Stimulated activated CD4-positive, alpha-beta T cell treated with anti-CD3 and anti-CD28 coated beads, TNF-alpha, amount 100 ng/mL, for 4 hours (primary cell): Measurements from ENCODE around the gene RSF1.
A peak's percentile ranks its signal among the peaks of the same experiment; 100 is the strongest.
"Not testable (repeated sequence)": the region's sequence is repeated elsewhere in the genome, so short reads cannot be mapped to it uniquely, and the experiment has no call there.

Source experiments
- DNase-seq, 3 experiments: peaks; one replicate each; pipeline ENCODE4 v3.0.0-alpha.2; 2020; ENCODE audit warnings: low read depth in 3 of 3

The RSF1 gene, protein sequence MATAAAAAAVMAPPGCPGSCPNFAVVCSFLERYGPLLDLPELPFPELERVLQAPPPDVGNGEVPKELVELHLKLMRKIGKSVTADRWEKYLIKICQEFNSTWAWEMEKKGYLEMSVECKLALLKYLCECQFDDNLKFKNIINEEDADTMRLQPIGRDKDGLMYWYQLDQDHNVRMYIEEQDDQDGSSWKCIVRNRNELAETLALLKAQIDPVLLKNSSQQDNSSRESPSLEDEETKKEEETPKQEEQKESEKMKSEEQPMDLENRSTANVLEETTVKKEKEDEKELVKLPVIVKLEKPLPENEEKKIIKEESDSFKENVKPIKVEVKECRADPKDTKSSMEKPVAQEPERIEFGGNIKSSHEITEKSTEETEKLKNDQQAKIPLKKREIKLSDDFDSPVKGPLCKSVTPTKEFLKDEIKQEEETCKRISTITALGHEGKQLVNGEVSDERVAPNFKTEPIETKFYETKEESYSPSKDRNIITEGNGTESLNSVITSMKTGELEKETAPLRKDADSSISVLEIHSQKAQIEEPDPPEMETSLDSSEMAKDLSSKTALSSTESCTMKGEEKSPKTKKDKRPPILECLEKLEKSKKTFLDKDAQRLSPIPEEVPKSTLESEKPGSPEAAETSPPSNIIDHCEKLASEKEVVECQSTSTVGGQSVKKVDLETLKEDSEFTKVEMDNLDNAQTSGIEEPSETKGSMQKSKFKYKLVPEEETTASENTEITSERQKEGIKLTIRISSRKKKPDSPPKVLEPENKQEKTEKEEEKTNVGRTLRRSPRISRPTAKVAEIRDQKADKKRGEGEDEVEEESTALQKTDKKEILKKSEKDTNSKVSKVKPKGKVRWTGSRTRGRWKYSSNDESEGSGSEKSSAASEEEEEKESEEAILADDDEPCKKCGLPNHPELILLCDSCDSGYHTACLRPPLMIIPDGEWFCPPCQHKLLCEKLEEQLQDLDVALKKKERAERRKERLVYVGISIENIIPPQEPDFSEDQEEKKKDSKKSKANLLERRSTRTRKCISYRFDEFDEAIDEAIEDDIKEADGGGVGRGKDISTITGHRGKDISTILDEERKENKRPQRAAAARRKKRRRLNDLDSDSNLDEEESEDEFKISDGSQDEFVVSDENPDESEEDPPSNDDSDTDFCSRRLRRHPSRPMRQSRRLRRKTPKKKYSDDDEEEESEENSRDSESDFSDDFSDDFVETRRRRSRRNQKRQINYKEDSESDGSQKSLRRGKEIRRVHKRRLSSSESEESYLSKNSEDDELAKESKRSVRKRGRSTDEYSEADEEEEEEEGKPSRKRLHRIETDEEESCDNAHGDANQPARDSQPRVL (N-terminal part only)

DNA sequence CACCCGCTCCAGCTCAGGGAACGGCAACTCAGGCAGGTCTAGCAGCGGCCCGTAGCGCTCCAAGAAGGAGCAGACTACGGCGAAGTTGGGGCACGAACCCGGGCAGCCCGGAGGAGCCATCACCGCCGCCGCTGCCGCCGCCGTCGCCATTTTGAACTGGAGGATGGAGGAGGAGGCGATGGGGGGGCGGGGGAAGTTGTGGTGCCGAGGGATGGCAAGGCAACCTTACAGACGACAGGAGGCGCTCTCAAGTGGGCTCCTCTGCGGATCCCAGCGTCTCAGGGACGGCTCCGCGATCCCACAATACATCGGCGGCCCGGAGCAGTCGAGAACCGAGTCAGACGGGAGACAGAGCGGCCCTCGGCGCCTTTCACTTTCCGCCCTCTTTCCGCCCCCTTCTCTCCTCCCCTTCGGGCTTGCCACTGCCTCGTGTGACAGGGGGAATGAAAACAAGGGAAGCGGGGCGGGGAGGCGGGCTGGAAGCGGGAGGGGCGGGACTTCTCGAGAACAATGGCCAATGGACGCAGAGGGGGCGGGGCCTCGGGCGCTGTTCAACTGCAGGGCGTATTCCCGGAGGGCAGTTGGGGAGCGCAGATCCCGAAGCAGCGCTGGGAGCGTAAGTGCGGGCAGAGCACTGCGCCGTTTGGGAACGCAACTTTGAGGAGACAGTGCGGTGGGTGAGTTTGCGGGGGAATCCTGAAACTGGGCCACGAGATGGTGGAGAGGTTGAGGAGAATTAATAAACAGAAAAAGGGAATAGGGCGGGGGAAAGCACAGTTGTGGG is at the start of gene RSF1, which contains the start of gene AAMDC:
TSS of gene RSF1 (minus strand) at position 158 of the 784 bp plus-strand sequence. CDS start at position 150, 8 bp downstream.
TSS of gene AAMDC (plus strand) at position 580 of the 784 bp plus-strand sequence. CDS start 21,353 bp downstream, outside the sequence.
- DNase-seq, result peak; percentile 93 to 97 (median 94)

DNA sequence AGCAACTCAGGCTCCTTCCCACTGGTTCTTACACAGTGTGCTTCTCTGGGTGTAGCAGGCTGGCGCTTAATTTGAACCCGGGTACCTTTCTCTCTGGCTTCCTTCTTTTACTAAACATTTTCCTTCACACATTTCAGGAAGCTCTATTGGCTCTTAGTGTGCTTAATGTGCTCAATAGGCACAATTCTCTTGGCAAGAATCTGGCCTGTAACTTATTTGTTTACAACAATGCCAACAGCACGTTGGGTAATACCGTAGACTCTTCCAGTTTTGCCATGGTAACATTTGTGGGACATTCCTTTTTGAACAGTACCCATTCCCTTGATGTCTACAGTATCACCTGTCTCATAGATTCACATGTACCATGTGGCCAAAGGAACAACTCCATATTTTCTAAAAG is 48.2 kb upstream of the RSF1 start:
- no peak for DNase-seq

DNA sequence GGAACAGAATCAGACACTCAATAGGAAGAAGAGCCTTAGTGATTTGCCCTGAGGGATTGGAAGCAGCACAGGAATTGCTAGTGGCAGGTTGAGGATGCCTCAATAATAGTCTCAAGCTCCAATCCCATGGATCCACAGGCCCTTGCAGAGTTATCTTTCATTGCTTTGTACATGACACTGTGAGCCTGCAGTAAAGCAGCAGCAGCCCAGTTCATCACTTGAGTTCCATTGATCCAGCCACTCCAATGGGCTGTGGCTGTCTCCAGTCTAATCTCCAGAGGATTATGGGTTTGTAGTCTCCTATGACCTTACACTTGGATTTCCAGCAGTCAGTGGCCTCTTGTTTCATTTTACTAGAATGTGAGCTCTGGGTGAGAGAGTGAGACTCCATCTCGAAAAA is 45.8 kb upstream of the RSF1 start:
- DNase-seq, result no peak

DNA sequence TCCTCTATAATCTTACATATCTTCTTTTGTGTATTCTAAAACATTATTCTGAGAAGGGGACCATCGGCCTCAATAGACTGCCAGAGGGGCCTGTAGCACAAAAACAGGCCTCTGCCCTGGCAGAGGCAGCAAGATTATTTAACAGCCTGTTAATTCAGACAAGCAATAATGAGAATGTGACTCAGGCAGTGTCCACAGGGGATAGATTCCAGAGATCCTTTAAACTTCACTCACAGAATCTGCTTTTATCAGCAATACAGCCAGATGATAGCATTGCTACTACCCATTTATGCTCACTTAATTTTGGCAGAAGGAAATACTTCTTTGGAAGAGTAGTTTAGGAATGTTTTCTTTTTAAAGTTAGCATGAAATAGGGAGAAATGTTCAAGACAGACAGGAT is 45.3 kb upstream of the RSF1 start:
- DNase-seq, result no peak

DNA sequence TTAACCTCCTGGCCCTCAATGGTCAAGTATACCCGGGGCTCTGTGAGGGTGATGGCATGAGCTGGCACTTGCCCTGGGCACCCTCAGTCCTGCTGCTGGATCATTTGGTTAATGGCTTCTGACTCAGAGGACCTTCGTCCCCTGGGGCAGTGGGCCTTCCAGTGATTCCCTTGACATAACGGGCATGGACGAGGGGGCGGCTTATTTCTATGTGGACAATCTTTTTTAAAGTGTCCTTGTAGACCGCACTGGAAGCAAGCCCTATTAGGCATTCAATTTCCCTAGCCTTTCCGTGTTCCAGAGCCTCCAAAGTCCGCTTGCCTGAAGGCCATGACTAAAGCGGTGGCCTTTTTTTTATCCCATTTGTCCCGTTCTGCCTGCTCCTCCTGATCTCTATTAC is 40.9 kb upstream of the RSF1 start:
- not testable (repeated sequence) for DNase-seq

DNA sequence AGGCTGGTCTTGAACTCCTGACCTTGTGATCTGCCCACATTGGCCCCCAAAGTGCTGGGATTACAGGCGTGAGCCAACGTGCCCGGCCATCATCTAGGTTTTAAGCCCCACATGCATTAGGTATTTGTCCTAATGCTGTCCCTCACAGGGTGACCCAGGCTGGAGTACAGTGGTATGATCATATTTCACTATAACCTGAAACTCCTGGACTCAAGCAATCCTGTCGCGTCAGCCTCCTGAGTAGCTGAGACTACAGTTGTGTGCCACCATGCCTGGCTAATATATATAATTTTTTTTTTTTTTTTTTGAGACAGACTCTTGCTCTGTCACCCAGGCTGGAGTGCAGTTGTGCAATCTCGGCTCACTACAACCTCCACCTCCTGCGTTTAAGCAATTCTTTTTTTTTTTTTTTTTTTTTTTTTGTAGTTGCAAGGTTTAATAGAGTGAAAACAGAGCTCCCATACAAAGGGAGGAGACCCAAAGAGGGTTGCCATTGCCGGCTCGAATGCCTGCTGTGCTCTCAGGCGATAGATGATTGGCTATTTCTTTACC is 37.5 kb upstream of the RSF1 start:
- DNase-seq, result not testable (repeated sequence)

DNA sequence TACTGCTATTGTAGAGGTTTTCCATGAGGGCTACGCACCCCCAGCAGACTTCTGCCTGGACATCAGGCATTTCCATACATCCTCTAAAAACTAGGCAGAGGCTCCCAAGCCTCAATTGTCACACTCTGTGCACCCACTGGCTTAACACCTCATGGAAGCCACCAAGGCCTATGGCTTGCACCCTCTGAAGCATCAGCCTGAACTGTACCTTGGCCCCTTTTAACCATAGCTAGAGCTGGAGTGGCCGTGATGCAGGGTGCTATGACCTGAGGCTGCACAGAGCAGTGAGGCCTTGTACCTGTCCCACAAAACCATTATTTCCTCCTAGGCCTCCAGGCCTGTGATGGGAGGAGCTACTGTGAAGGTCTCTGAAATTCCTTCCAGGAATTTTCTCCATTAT is 34.3 kb upstream of the RSF1 start:
- no peak for DNase-seq

DNA sequence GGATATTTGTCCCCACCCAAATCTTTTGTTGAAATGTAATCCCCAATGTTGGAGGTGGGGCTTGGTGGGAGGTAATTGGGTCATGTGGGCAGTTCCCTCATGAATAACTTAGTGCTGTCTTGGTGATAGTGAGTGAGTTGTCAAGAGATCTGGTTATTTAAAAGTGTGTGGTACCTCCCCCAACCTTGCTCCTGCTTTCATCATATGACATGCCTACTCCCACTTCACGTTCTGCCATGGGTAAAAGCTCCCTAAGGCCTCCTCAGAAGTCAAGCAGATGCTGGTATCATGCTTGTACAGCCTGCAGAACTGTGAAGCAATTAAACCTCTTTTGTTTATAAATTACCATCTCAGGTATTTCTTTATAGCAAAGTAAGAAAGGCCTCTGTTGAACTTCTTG is 31.0 kb upstream of the RSF1 start:
- no peak for DNase-seq

DNA sequence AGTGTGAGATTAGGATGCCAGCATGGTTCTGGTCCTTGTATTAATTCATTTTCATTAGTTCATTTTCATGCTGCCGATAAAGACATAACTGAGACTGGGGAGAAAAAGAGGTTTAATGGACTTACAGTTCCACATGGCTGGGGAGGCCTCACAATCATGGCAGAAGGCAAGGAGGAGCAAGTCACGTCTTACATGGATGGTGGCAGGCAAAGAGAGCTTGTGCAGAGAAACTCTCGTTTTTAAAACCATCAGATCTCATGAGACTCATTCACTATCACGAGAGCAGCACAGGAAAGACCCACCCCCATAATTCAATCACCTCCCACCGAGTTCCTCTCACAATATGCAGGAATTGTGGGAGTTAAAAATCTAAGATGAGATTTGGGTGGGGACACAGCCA is 23.2 kb upstream of the RSF1 start:
- DNase-seq, result not testable (repeated sequence)

DNA sequence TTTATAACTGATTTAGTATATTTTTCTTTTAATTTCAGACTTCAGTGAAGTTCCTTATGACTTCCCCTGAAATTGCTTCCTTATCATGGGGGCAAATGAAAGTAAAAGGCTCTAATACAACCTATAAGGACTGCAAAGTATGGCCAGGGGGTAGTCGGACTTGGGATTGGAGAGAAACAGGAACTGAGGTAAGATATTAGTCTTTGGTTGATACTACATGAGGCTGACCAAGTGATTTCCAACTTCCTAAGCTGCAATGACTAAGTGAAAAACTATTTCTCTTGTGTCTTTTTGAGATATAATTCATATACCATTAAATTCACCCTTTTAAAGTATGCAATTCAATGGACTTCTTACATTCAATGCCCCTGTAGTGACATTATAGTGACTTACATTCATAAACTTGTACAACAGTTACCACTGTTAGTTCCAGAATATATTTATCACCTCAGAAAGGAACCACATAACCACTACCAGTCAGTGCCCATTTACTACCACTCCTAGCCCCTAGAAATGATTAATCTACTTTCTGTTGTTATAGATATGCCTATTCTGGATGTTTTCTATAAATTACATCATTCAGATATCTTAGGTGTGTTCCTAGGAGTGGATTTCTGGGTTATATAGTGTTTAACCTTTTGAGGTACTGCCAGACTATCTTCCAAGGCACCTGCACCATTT is 22.1 kb upstream of the RSF1 start:
- DNase-seq, result no peak

DNA sequence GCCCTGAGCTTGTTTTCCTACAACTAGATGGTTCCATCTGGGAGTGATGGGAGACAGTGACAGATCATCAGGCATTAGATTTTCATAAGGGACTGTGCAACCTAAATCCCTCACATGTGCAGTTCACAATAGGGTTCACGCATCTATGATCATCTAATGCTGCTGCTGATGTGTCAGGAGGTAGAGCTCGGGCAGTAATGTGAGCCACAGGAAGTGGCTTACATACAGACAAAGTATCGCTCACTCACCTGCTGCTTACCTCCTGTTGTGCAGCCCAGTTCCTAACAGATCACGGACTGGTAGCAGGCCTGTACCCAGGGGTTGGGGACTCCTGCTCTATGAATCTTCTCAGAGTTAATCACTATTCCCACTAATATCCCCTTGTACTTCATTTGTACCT is 12.8 kb upstream of the RSF1 start:
- DNase-seq, result no peak

DNA sequence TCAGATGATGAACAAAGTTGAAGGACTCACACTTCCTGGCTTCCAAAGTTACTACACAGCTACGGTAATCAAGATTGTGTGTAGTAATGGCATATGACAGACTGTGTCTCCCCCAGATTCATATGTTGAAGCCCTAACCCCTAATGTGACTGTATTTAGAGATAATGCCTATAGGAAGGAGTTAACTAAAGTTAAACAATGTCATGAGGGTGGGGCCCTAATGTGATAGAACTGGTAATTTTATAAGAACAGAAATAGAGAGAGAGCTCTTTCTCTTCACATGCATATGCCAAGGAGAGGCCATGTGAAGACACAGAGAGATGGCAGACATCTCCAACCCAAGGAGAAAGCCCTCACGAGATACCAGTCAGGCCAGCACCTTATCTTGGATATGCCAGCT is 8.4 kb upstream of the RSF1 start:
- DNase-seq, result no peak

DNA sequence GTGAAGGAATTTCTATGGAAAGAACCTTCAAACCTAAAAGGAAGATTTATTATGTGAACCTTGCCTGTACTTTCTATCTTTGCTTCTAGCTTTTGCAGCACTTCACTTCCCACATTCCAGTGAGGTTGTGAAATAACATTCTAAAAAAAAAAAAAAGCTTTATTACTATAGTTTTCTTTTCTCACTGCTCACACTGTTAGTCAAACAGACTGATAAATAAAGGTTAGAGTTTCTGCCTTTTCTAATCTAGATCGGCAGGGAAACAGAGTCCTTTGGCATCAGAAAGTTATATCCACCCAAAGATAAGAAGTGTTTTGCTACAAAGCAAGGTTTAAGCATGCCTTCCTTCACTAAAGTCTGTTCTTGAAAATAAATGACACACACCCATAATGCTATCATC is 3.3 kb upstream of the RSF1 start:
- no peak for DNase-seq

DNA sequence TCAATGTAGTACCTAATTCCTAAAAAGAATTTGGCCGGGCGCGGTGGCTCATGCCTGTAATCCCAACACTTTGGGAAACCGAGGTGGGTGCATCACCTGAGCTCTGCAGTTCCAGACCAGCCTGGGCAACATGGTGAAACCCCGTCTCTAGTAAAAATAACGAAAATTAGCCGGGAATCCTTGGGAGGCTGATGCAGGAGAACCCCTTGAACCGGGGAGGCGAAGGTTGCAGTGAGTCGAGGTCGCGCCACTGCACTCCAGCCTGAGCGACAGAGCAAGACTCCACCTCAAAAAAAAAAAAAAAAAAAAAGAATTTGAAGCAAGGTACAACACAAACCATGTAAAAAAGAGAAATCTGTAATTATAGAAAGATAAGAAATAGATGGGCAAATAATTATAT is 1.6 kb upstream of the RSF1 start:
- not testable (repeated sequence) for DNase-seq

DNA sequence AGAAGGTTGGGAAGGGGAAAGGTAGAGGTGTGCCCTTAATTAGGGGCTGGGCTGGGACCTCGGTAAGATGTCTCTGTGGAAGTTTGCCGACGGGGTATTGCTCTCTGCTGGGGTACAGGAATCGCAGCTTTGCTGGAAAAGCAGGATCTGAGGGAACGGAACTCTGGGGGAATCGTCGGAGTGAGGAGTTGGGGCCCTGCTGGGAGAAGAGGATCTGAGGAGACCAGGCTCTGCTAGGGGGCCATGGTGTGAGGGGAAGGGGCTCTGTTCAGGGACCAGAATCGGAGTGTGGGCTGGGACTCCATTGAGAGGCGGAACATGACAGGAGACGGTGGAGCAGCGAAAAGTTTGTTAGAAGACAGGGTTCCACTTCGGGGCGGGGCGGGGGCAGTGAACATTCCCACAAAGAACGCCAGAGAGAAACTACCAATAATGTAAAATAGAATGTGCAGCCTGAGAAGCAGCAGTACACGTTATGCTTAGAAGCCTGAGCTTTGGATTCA is 878 bp upstream of the RSF1 start:
- no peak for DNase-seq

DNA sequence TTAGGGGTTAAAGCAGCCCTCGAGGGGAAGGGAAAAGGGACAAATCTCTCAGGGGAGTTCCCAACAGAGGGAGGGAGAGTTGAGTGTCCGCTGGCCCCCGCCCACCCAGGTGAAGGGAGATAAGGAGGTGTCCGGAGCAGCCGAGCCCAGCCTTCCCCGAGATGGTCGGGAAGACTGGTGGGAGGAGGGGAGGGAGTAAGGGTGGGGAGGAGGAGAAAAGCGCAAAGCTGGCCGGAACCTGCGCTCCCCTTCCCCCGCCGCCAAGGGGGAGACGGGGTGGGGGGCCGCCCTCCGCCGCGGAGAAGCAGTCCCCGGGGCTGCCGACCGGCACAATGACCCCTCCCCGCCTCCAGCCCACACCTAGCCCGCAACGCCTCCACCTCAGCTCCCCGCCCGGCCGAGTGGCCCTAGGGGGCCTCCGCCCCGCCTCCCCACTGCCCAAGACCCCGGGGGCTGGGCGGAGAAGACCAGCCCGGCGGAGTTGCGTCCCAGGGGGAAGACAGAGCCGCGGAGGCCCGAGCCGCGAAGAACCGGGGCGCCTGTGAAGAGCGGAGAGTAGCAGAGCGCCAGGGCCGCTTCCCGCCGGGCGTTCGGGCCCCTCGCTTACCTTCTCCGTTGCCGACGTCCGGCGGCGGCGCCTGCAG is 479 bp downstream of the RSF1 start:
- peak; percentile 7 to 26 (median 10) for DNase-seq

DNA sequence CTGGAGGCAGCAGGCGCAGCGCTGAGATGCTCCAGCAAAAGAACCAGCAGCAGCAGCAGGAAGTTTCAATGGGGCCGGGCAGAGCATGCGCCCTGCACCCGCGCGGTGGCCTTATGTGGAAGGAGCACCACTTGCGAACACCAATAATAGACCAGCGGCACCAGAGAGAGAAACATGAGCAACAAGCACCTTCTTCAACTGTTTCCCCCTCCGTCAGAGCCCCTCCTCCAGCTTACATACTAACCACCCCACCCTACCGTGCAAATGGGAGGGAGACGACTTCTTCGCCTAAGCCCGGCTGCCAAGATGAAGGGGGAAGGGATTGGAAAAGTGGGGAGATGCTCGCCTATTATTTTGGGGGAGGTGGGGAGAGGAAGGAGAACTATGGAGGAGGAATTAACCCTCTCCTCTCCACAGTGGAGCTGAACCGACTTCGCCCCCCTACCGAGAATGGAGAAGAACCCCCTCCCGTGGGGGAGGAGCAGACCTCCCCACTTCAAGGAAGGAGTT is 1.1 kb downstream of the RSF1 start:
- peak; percentile 55 to 71 (median 70) for DNase-seq

DNA sequence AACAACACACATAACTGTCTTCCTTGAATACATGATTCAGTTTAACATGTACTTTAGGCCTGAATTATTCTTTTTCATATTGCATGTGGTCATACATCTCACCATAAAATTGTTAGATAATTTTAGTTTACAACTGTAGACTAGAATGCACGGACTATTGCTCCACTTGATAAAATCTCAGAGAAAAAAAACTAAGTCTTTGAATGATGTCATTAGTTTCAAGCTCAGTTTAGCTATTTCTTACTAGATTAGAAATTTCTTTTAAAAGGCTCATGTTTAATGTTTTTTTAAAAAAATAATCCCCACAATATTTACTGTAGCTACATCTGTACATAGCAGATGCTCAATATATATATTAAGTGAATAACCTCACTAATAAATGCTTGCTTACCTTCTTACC is 5.1 kb downstream of the RSF1 start:
- no peak for DNase-seq

DNA sequence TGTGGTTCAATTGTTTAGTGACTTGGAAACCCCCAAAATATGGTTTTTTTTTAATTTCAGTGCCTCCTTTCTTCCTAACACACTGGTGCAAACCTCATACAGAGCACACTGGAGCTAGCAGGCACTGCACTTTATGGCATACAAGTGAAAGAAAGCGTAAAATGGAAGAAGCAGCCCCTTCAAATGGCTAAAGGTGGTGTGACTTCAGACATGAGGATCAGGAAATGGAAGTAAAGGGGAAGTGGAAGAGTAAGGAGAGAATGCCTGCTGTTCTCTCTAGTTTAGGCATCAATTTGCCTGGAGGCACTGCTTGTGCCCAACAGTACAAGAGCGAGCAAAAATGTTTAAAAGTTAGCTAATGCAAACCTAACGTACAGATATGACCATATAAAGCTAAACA is 5.7 kb downstream of the RSF1 start:
- DNase-seq, result no peak
